NCI-H1694 treated with DMSO at 0.1 percent for 48 hours (cell line): ENCODE measurements around the gene ANO1.

Source experiments
- DNase-seq: peaks from one replicate; lab custom pipeline; 2025; lab: John Stamatoyannopoulos, UW

ANO1 gene

GRCh38 chr11:70050243-70050642, 27.9 kb upstream of the ANO1 start:
- DNase-seq: no peak

- DNase-seq: no peak
Observed at GRCh38 chr11:70054004-70054403, 24.1 kb upstream of the ANO1 start.

- DNase-seq: no peak
Observed at GRCh38 chr11:70055444-70055843, 22.7 kb upstream of the ANO1 start.

- no peak for DNase-seq
Observed at GRCh38 chr11:70057080-70057479, 21.0 kb upstream of the ANO1 start.

GRCh38 chr11:70059971-70060370, 18.1 kb upstream of the ANO1 start:
- DNase-seq: no peak

- no peak for DNase-seq
Observed at GRCh38 chr11:70060611-70061293, 17.4 kb upstream of the ANO1 start.

GRCh38 chr11:70061734-70062133, 16.4 kb upstream of the ANO1 start:
- DNase-seq: no peak

- no peak for DNase-seq
Observed at GRCh38 chr11:70063121-70063520, 15.0 kb upstream of the ANO1 start.

- no peak for DNase-seq
Observed at GRCh38 chr11:70063555-70063954, 14.6 kb upstream of the ANO1 start.

- no peak for DNase-seq
Observed at GRCh38 chr11:70064008-70064725, 13.9 kb upstream of the ANO1 start.

GRCh38 chr11:70064726-70065317, 13.3 kb upstream of the ANO1 start:
- DNase-seq: no peak

GRCh38 chr11:70065318-70066135, 12.6 kb upstream of the ANO1 start:
- DNase-seq: no peak

GRCh38 chr11:70066136-70066520, 12.0 kb upstream of the ANO1 start:
- DNase-seq: no peak

- DNase-seq: no peak
Observed at GRCh38 chr11:70066628-70067027, 11.5 kb upstream of the ANO1 start.

GRCh38 chr11:70067036-70067435, 11.1 kb upstream of the ANO1 start:
- DNase-seq: no peak

GRCh38 chr11:70067591-70068341, 10.4 kb upstream of the ANO1 start:
- no peak for DNase-seq

GRCh38 chr11:70068345-70068744, 9.8 kb upstream of the ANO1 start:
- no peak for DNase-seq

GRCh38 chr11:70068950-70069349, 9.2 kb upstream of the ANO1 start:
- DNase-seq: no peak

- DNase-seq: no peak
Observed at GRCh38 chr11:70070706-70071105, 7.4 kb upstream of the ANO1 start.

- DNase-seq: no peak
Observed at GRCh38 chr11:70071996-70072395, 6.1 kb upstream of the ANO1 start.

GRCh38 chr11:70072461-70072860, 5.7 kb upstream of the ANO1 start:
- DNase-seq: no peak
